ENCODE data around the gene PTMA. TPM values are rescaled to one million over a fixed set of nuclear protein-coding genes. Genes with fewer than 3 reads are reported as not detected.

Gene PTMA
- total RNA-seq, 2 experiments from 2014 or later: 2,162 to 2,216 TPM

GRCh38 chr2:231666171-231667095 lies 41.9 kb upstream of the PTMA start:
- H3K27me3 Mint-ChIP-seq (ENCODE audit: low read depth): no peaks in the 10 kb centered on the region
- H3K27ac Mint-ChIP-seq: no peak overlapping the region
- H3K9me3 Mint-ChIP-seq: no peaks in the 10 kb centered on the region
- no peak overlapping the region for H3K4me3 Mint-ChIP-seq
- no peaks in the 10 kb centered on the region for H3K36me3 Mint-ChIP-seq (ENCODE audit: low read depth)
- peaks cover 13% of the 10 kb centered on the region for H3K4me1 Mint-ChIP-seq (ENCODE audit: low read depth)
- intact Hi-C loops (cut with micrococcal nuclease): no loop called here
- DNase-seq: no peak
- CTCF ChIA-PET: interaction anchor here (1.2 to 5.4 kb wide), 5 partner anchors 7 to 53 kb away, joined by 3 to 36 read pairs (median 5); no protein-coding TSS in a partner anchor

- Mint-ChIP-seq H3K9me3 (no peaks in the 10 kb centered on the region), H3K4me1 (ENCODE audit: low read depth) (peaks cover 10% of the 10 kb centered on the region), H3K4me3 (no peak overlapping the region), H3K27ac (no peak overlapping the region), H3K27me3 (ENCODE audit: low read depth) (no peaks in the 10 kb centered on the region), H3K36me3 (ENCODE audit: low read depth) (no peaks in the 10 kb centered on the region)
- CTCF ChIA-PET: interaction anchor here (1.2 to 5.4 kb wide), 4 partner anchors 7 to 54 kb away, joined by 3 to 36 read pairs (median 6); no protein-coding TSS in a partner anchor
- DNase-seq: no peak
- intact Hi-C loops (cut with micrococcal nuclease): no loop called here
Measured at GRCh38 chr2:231667096-231667427, 41.3 kb upstream of the PTMA start.

- Mint-ChIP-seq H3K9me3 (no peaks in the 10 kb centered on the region), H3K36me3 (ENCODE audit: low read depth) (no peaks in the 10 kb centered on the region), H3K4me3 (no peak overlapping the region), H3K27me3 (ENCODE audit: low read depth) (no peaks in the 10 kb centered on the region), H3K4me1 (ENCODE audit: low read depth) (peaks cover 10% of the 10 kb centered on the region), H3K27ac (no peak overlapping the region)
- DNase-seq: no peak
- intact Hi-C loops (cut with micrococcal nuclease): no loop called here
- CTCF ChIA-PET: interaction anchor here (1.2 to 5.4 kb wide), 3 partner anchors 6 to 54 kb away, joined by 3 to 36 read pairs (median 6); no protein-coding TSS in a partner anchor
Measured at GRCh38 chr2:231667496-231667895, 40.8 kb upstream of the PTMA start.

- CTCF ChIA-PET: interaction anchor here (1.1 kb wide), 1 partner anchor 8 kb away, joined by 3 read pairs; no protein-coding TSS in a partner anchor
- H3K4me1 Mint-ChIP-seq (ENCODE audit: low read depth): peaks cover 4% of the 10 kb centered on the region
- H3K4me3 Mint-ChIP-seq: no peak overlapping the region
- H3K27me3 Mint-ChIP-seq (ENCODE audit: low read depth): no peaks in the 10 kb centered on the region
- DNase-seq: no peak
- no peaks in the 10 kb centered on the region for H3K9me3 Mint-ChIP-seq
- no peak overlapping the region for H3K27ac Mint-ChIP-seq
- intact Hi-C loops (cut with micrococcal nuclease): no loop called here
- no peaks in the 10 kb centered on the region for H3K36me3 Mint-ChIP-seq (ENCODE audit: low read depth)
Measured at GRCh38 chr2:231668981-231669380, 39.3 kb upstream of the PTMA start.

GRCh38 chr2:231671270-231672050 lies 36.9 kb upstream of the PTMA start:
- intact Hi-C loops (cut with micrococcal nuclease): no loop called here
- CTCF ChIA-PET: interaction anchor here (4.1 to 12.0 kb wide), 5 partner anchors 7 to 61 kb away, joined by 36 to 408 read pairs (median 75); no protein-coding TSS in a partner anchor
- H3K27ac Mint-ChIP-seq: no peak overlapping the region

GRCh38 chr2:231672617-231673347 lies 35.5 kb upstream of the PTMA start:
- Mint-ChIP-seq H3K9me3 (no peaks in the 10 kb centered on the region), H3K4me1 (ENCODE audit: low read depth) (peaks cover 7% of the 10 kb centered on the region), H3K27ac (no peak overlapping the region), H3K4me3 (no peak overlapping the region), H3K36me3 (ENCODE audit: low read depth) (no peaks in the 10 kb centered on the region), H3K27me3 (ENCODE audit: low read depth) (no peaks in the 10 kb centered on the region)
- CTCF ChIA-PET: interaction anchor here (0.5 to 12.0 kb wide), 11 partner anchors 8 to 720 kb away, joined by 3 to 408 read pairs (median 7); no protein-coding TSS in a partner anchor
- DNase-seq: no peak
- intact Hi-C loops (cut with micrococcal nuclease): no loop called here

More at GRCh38 chr2:231671270-231672050, 36.9 kb upstream of the PTMA start:
- Mint-ChIP-seq H3K4me1 (ENCODE audit: low read depth) (peaks cover 5% of the 10 kb centered on the region), H3K36me3 (ENCODE audit: low read depth) (no peaks in the 10 kb centered on the region), H3K4me3 (no peak overlapping the region), H3K9me3 (no peaks in the 10 kb centered on the region), H3K27me3 (ENCODE audit: low read depth) (no peaks in the 10 kb centered on the region)
- DNase-seq: no peak

GRCh38 chr2:231673348-231673770 lies 35.0 kb upstream of the PTMA start:
- H3K27me3 Mint-ChIP-seq (ENCODE audit: low read depth): no peaks in the 10 kb centered on the region
- H3K4me3 Mint-ChIP-seq: no peak overlapping the region
- intact Hi-C loops (cut with micrococcal nuclease): no loop called here

GRCh38 chr2:231674587-231675338 lies 33.6 kb upstream of the PTMA start:
- Mint-ChIP-seq H3K27ac (no peak overlapping the region), H3K27me3 (ENCODE audit: low read depth) (no peaks in the 10 kb centered on the region)
- intact Hi-C loops (cut with micrococcal nuclease): no loop called here

More at GRCh38 chr2:231673348-231673770, 35.0 kb upstream of the PTMA start:
- Mint-ChIP-seq H3K36me3 (ENCODE audit: low read depth) (no peaks in the 10 kb centered on the region), H3K27ac (no peak overlapping the region), H3K9me3 (no peaks in the 10 kb centered on the region), H3K4me1 (ENCODE audit: low read depth) (peaks cover 8% of the 10 kb centered on the region)
- CTCF ChIA-PET: interaction anchor here (0.5 to 12.0 kb wide), 11 partner anchors 9 to 156 kb away, joined by 3 to 408 read pairs (median 7); no protein-coding TSS in a partner anchor
- DNase-seq: no peak

GRCh38 chr2:231676243-231676642 lies 32.1 kb upstream of the PTMA start:
- CTCF ChIA-PET: interaction anchor here (0.9 to 12.0 kb wide), 17 partner anchors 11 to 114 kb away, joined by 3 to 408 read pairs (median 6); partner anchors contain the start of gene COPS7B
- intact Hi-C loops (cut with micrococcal nuclease): no loop called here
- H3K27me3 Mint-ChIP-seq (ENCODE audit: low read depth): peaks cover 5% of the 10 kb centered on the region
- DNase-seq: no peak
- H3K36me3 Mint-ChIP-seq (ENCODE audit: low read depth): no peaks in the 10 kb centered on the region
- no peak overlapping the region for H3K4me3 Mint-ChIP-seq
- no peak overlapping the region for H3K27ac Mint-ChIP-seq
- H3K4me1 Mint-ChIP-seq (ENCODE audit: low read depth): peaks cover 9% of the 10 kb centered on the region
- no peaks in the 10 kb centered on the region for H3K9me3 Mint-ChIP-seq

More at GRCh38 chr2:231674587-231675338, 33.6 kb upstream of the PTMA start:
- Mint-ChIP-seq H3K36me3 (ENCODE audit: low read depth) (no peaks in the 10 kb centered on the region), H3K9me3 (no peaks in the 10 kb centered on the region), H3K4me1 (ENCODE audit: low read depth) (peaks cover 8% of the 10 kb centered on the region), H3K4me3 (no peak overlapping the region)
- DNase-seq: peak; percentile 72
- CTCF ChIA-PET: interaction anchor here (0.6 to 12.0 kb wide), 29 partner anchors 10 to 157 kb away, joined by 3 to 408 read pairs (median 5); partner anchors contain the start of gene COPS7B

- Mint-ChIP-seq H3K27me3 (ENCODE audit: low read depth) (peaks cover 19% of the 10 kb centered on the region), H3K27ac (no peak overlapping the region), H3K4me3 (no peak overlapping the region), H3K4me1 (ENCODE audit: low read depth) (peaks cover 11% of the 10 kb centered on the region), H3K36me3 (ENCODE audit: low read depth) (no peaks in the 10 kb centered on the region), H3K9me3 (no peaks in the 10 kb centered on the region)
- intact Hi-C loops (cut with micrococcal nuclease): loop anchor here (1.0 kb wide), 5 partner anchors 15 to 114 kb away; no protein-coding TSS in a partner anchor
- peak; percentile 94 for DNase-seq
- CTCF ChIA-PET: interaction anchor here (0.5 to 12.0 kb wide), 34 partner anchors 9 to 515 kb away, joined by 3 to 408 read pairs (median 4); partner anchors contain the start of gene PDE6D
Measured at GRCh38 chr2:231677632-231678104, 30.7 kb upstream of the PTMA start.

GRCh38 chr2:231679908-231680284 lies 28.4 kb upstream of the PTMA start:
- no peaks in the 10 kb centered on the region for H3K36me3 Mint-ChIP-seq (ENCODE audit: low read depth)
- DNase-seq: no peak
- intact Hi-C loops (cut with micrococcal nuclease): no loop called here
- CTCF ChIA-PET: interaction anchor here (1.0 to 12.0 kb wide), 3 partner anchors 15 to 67 kb away, joined by 3 to 408 read pairs (median 6); no protein-coding TSS in a partner anchor
- no peak overlapping the region for H3K27ac Mint-ChIP-seq
- H3K4me1 Mint-ChIP-seq (ENCODE audit: low read depth): peaks cover 11% of the 10 kb centered on the region
- peaks cover 20% of the 10 kb centered on the region for H3K27me3 Mint-ChIP-seq (ENCODE audit: low read depth)
- no peak overlapping the region for H3K4me3 Mint-ChIP-seq
- H3K9me3 Mint-ChIP-seq: no peaks in the 10 kb centered on the region

All from activated naive CD4-positive, alpha-beta T cell treated with anti-CD3 and anti-CD28 coated beads for 36 hours (primary cell).